Activated B cell treated with CpG ODN at 0.5 μM for 24 hours (primary cell): Measurements from ENCODE around the gene ABHD5. TPM values are rescaled to one million over a fixed set of nuclear protein-coding genes. Genes with fewer than 3 reads are reported as not detected.

Experiments
- ATAC-seq: fragments of 200-7000 bp; cut with Tn5 transposase; one replicate; pipeline ENCODE4 v1.10.0; 2021; ENCODE audit warnings: low read depth, mild to moderate bottlenecking, moderate library complexity
- CTCF ChIA-PET: fragments of 350-600 bp; sonication (Branson Sonifier 250); formaldehyde crosslinking; loops from one replicate; lab custom pipeline; 2021; ENCODE audit warnings: antibody characterized with exemption; lab: Charles Lee
- POLR2A ChIA-PET: fragments of 350-600 bp; sonication (Branson Sonifier 250); formaldehyde crosslinking; loops from one replicate; lab custom pipeline; 2021; ENCODE audit warnings: antibody characterized with exemption; lab: Charles Lee
- DNase-seq: peaks from one replicate; pipeline ENCODE4 v3.0.0; 2022
- H3K27ac Mint-ChIP-seq: one replicate; pipeline ENCODE4 v1.8.0; 2020; ENCODE audit warnings: mixed read lengths
- H3K27me3 Mint-ChIP-seq: one replicate; pipeline ENCODE4 v1.8.0; 2021; ENCODE audit warnings: mixed read lengths
- H3K36me3 Mint-ChIP-seq: one replicate; pipeline ENCODE4 v1.8.0; 2021; ENCODE audit warnings: low read depth, mixed read lengths
- H3K4me1 Mint-ChIP-seq: one replicate; pipeline ENCODE4 v1.8.0; 2021; ENCODE audit warnings: mixed read lengths
- H3K4me3 Mint-ChIP-seq: one replicate; pipeline ENCODE4 v1.8.0; 2020; ENCODE audit warnings: mild to moderate bottlenecking, mixed read lengths
- H3K9me3 Mint-ChIP-seq: one replicate; pipeline ENCODE4 v1.8.0; 2020; ENCODE audit warnings: mixed read lengths
- intact Hi-C: fragments of 100-400 bp; cut with micrococcal nuclease; formaldehyde crosslinking; loops from one replicate; pipeline ENCODE4 v1.15.1; 2024
- total RNA-seq: library from RNA; stranded (reverse); gene quantifications from 2 replicates; pipeline ENCODE4 v1.2.3, GENCODE V29; 2022
- TF ChIP-seq, protein P1 (sequence below): fragments of 200-600 bp; IDR thresholded peaks from one replicate; pipeline ENCODE4 v1.8.0; 2022; ENCODE audit warnings: antibody characterized with exemption, mild to moderate bottlenecking

Gene ABHD5
- total RNA-seq, 1 donor from 2014 or later, result 6.0 TPM

- Mint-ChIP-seq H3K4me1 (peaks cover 9% of the 10 kb centered on the region), H3K27me3 (no peaks in the 10 kb centered on the region), H3K36me3 (peaks cover 13% of the 10 kb centered on the region), H3K4me3 (no peak overlapping the region), H3K9me3 (no peaks in the 10 kb centered on the region), H3K27ac (no peak overlapping the region)
- ATAC-seq, result no peak
- TF ChIP-seq, protein P1, sequence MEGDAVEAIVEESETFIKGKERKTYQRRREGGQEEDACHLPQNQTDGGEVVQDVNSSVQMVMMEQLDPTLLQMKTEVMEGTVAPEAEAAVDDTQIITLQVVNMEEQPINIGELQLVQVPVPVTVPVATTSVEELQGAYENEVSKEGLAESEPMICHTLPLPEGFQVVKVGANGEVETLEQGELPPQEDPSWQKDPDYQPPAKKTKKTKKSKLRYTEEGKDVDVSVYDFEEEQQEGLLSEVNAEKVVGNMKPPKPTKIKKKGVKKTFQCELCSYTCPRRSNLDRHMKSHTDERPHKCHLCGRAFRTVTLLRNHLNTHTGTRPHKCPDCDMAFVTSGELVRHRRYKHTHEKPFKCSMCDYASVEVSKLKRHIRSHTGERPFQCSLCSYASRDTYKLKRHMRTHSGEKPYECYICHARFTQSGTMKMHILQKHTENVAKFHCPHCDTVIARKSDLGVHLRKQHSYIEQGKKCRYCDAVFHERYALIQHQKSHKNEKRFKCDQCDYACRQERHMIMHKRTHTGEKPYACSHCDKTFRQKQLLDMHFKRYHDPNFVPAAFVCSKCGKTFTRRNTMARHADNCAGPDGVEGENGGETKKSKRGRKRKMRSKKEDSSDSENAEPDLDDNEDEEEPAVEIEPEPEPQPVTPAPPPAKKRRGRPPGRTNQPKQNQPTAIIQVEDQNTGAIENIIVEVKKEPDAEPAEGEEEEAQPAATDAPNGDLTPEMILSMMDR, result no peak
- CTCF ChIA-PET, result no interaction called here
- no peak for DNase-seq
- intact Hi-C loops, result no loop called here
- POLR2A ChIA-PET, result no interaction called here
These were observed 16.5 kb downstream of the ABHD5 start for GRCh38 chr3:43707266-43707665.

GRCh38 chr3:43707998-43708397 is 17.3 kb downstream of the ABHD5 start:
- no peak for DNase-seq
- TF ChIP-seq, protein P1, result no peak
- intact Hi-C loops, result no loop called here
- Mint-ChIP-seq H3K27me3 (no peaks in the 10 kb centered on the region), H3K4me3 (no peak overlapping the region), H3K9me3 (no peaks in the 10 kb centered on the region), H3K36me3 (peaks cover 20% of the 10 kb centered on the region), H3K4me1 (peaks cover 9% of the 10 kb centered on the region), H3K27ac (no peak overlapping the region)
- ChIA-PET CTCF (no interaction called here), POLR2A (no interaction called here)
- no peak for ATAC-seq

DNA sequence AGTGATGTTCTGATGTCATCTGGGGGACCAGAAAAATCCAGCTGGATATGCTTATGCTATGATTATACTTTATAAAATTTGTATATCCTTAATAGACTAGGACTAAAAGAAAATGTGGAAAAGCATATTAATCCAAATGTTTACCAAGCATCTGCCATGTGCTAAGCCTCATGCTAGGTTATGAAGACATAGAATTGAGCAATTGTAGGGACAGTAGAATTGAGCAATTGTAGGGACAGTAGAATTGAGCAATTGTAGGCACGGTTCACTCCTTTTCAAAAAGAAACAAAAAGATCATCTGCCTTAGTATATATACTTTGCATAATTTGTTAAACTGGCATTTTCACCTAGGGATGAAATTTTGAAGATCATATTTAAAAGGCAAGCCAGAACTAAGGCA is 18.3 kb downstream of the ABHD5 start:
- intact Hi-C loops, result no loop called here
- H3K27ac Mint-ChIP-seq, result no peak overlapping the region
- no peaks in the 10 kb centered on the region for H3K9me3 Mint-ChIP-seq
- CTCF ChIA-PET, result no interaction called here
- TF ChIP-seq, protein P1, result no peak
- POLR2A ChIA-PET, result no interaction called here
- H3K4me1 Mint-ChIP-seq, result peaks cover 6% of the 10 kb centered on the region
- peaks cover 27% of the 10 kb centered on the region for H3K36me3 Mint-ChIP-seq
- no peak for DNase-seq
- ATAC-seq, result no peak
- no peak overlapping the region for H3K4me3 Mint-ChIP-seq
- no peaks in the 10 kb centered on the region for H3K27me3 Mint-ChIP-seq

DNA sequence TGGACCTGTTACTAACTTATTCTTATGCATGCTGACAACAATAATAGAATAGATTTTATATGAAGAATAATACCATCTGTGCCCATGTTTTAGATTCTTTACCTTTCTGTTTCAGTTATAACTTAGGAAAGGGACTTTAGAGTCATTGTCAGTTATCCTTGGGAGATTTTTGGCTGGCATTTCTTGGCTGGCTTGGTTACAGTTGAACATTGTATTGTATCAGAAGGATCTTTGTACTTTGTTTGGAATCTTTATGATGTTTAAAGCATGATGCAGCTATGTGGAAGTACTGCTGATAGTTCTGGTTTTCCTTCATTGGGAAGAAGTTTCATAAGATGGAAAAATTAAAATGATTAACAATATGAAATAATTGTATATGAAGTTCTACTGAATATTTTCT is 19.9 kb downstream of the ABHD5 start:
- intact Hi-C loops, result no loop called here
- H3K27me3 Mint-ChIP-seq, result no peaks in the 10 kb centered on the region
- TF ChIP-seq, protein P1, result no peak
- POLR2A ChIA-PET, result no interaction called here
- H3K4me3 Mint-ChIP-seq, result no peak overlapping the region
- CTCF ChIA-PET, result no interaction called here
- no peak for DNase-seq
- H3K36me3 Mint-ChIP-seq, result peaks cover 33% of the 10 kb centered on the region
- ATAC-seq, result no peak
- no peaks in the 10 kb centered on the region for H3K4me1 Mint-ChIP-seq
- no peak overlapping the region for H3K27ac Mint-ChIP-seq
- no peaks in the 10 kb centered on the region for H3K9me3 Mint-ChIP-seq

GRCh38 chr3:43718296-43718695 is 27.6 kb downstream of the ABHD5 start:
- no peak overlapping the region for H3K4me3 Mint-ChIP-seq
- H3K27me3 Mint-ChIP-seq, result no peaks in the 10 kb centered on the region
- peaks cover 42% of the 10 kb centered on the region for H3K36me3 Mint-ChIP-seq
- ATAC-seq (no peak), DNase-seq (no peak)
- H3K27ac Mint-ChIP-seq, result no peak overlapping the region
- TF ChIP-seq, protein P1, result no peak
- no peaks in the 10 kb centered on the region for H3K4me1 Mint-ChIP-seq
- ChIA-PET CTCF (no interaction called here), POLR2A (no interaction called here)
- no peaks in the 10 kb centered on the region for H3K9me3 Mint-ChIP-seq
- intact Hi-C loops, result no loop called here
